K562 (cell line): ENCODE measurements around the gene LRRC74B. TPM values are rescaled to one million over a fixed set of nuclear protein-coding genes. Genes with fewer than 3 reads are reported as not detected.

ENCODE experiments used
- BRF1 ChIP-seq: IDR thresholded peaks from 3 replicates; pipeline ENCODE4 v1.6.1; 2011; ENCODE audit warnings: borderline replicate concordance, mild to moderate bottlenecking; ENCODE audit not compliant: insufficient read length; ENCODE audit errors: extremely low read depth
- CBX3 ChIP-seq, 2 experiments: IDR thresholded peaks; 1 replicate in 1 of 2; 2 replicates in 1 of 2; pipeline ENCODE4 v1.6.1; 2012; ENCODE audit warnings: inconsistent platforms in 2 of 2, low read length in 2 of 2, borderline replicate concordance in 1 of 2, control low read depth in 1 of 2
- CEBPB ChIP-seq: fragments of 450-650 bp; IDR thresholded peaks from 2 replicates; pipeline ENCODE4 v1.6.1; 2016; ENCODE audit warnings: missing genetic modification characterization, missing compliant biosample characterization
- DIDO1 ChIP-seq: fragments of 450-650 bp; IDR thresholded peaks from 2 replicates; pipeline ENCODE4 v1.6.1; 2016; ENCODE audit warnings: low read depth, missing biosample characterization, missing genetic modification characterization
- GABPB2 ChIP-seq: fragments of 250-450 bp; sonication (Bioruptor Pico); conservative IDR thresholded peaks from 2 replicates; pipeline ENCODE4 v1.5.1; 2021; ENCODE audit warnings: mild to moderate bottlenecking
- GTF2B ChIP-seq: IDR thresholded peaks from 2 replicates; pipeline ENCODE4 v1.6.1; 2011; ENCODE audit not compliant: insufficient read length; ENCODE audit errors: extremely low read depth
- HMGN3 ChIP-seq: IDR thresholded peaks from 2 replicates; pipeline ENCODE4 v1.6.1; 2011; ENCODE audit warnings: borderline replicate concordance, low read depth, mild to moderate bottlenecking, mixed read lengths, low read length; ENCODE audit not compliant: insufficient read length; ENCODE audit errors: extremely low read depth
- HNRNPL ChIP-seq: fragments of 200-400 bp; formaldehyde crosslinking; IDR thresholded peaks from 2 replicates; pipeline ENCODE4 v1.6.1; 2017; ENCODE audit warnings: low read depth, mild to moderate bottlenecking, low read length
- NFRKB ChIP-seq: fragments of 450-650 bp; IDR thresholded peaks from 2 replicates; pipeline ENCODE4 v1.6.1; 2016; ENCODE audit warnings: low read depth
- POLR2H ChIP-seq: IDR thresholded peaks from 2 replicates; pipeline ENCODE4 v1.6.1; 2016; ENCODE audit warnings: missing genetic modification characterization, low read depth, mild to moderate bottlenecking, control low read depth, missing compliant biosample characterization, moderate library complexity
- POU5F1 ChIP-seq: fragments of 150-350 bp; IDR thresholded peaks from 2 replicates; pipeline ENCODE4 v1.6.1; 2014; ENCODE audit warnings: borderline replicate concordance, low read length, low read depth, mild to moderate bottlenecking; ENCODE audit not compliant: partially characterized antibody
- RBM25 ChIP-seq: fragments of 200-400 bp; formaldehyde crosslinking; IDR thresholded peaks from 2 replicates; pipeline ENCODE4 v1.6.1; 2018; ENCODE audit warnings: low read length, low read depth, moderate library complexity; ENCODE audit not compliant: severe bottlenecking
- SREBF1 ChIP-seq: fragments of 150-350 bp; IDR thresholded peaks from 2 replicates; pipeline ENCODE4 v1.6.1; 2014; ENCODE audit warnings: antibody characterized with exemption, low read depth, low read length, borderline replicate concordance
- TCF7 ChIP-seq: sonication (generic); IDR thresholded peaks from 2 replicates; pipeline ENCODE4 v1.6.1; 2016; ENCODE audit warnings: antibody characterized with exemption, borderline replicate concordance
- TFE3 ChIP-seq: fragments of 450-650 bp; formaldehyde crosslinking; IDR thresholded peaks from 2 replicates; pipeline ENCODE4 v1.4.0; 2020; ENCODE audit warnings: mild to moderate bottlenecking, mixed read lengths
- THRAP3 ChIP-seq: fragments of 450-650 bp; IDR thresholded peaks from 2 replicates; pipeline ENCODE4 v1.6.1; 2016; ENCODE audit warnings: mild to moderate bottlenecking, inconsistent platforms, borderline replicate concordance
- TRIM24 ChIP-seq, 2 experiments: fragments of 450-650 bp; IDR thresholded peaks; 2 replicates each; pipeline ENCODE4 v1.6.1; 2016
- ZFP1 ChIP-seq: fragments of 450-650 bp; formaldehyde crosslinking; IDR thresholded peaks from 2 replicates; pipeline ENCODE4 v1.4.0; 2020; ENCODE audit warnings: mild to moderate bottlenecking, mixed read lengths
- ZNF23 ChIP-seq: fragments of 250-450 bp; sonication (Bioruptor Pico); IDR thresholded peaks from 2 replicates; pipeline ENCODE4 v1.4.0; 2020; ENCODE audit warnings: mild to moderate bottlenecking
- ZNF408 ChIP-seq: fragments of 250-450 bp; sonication (Bioruptor Pico); IDR thresholded peaks from 2 replicates; pipeline ENCODE4 v1.4.0; 2020; ENCODE audit warnings: low read depth, mild to moderate bottlenecking, moderate library complexity
- ZNF436 ChIP-seq: fragments of 250-450, 450-650 bp; sonication (Bioruptor Pico); formaldehyde crosslinking; IDR thresholded peaks from 2 replicates; pipeline ENCODE4 v1.7.0; 2020; ENCODE audit warnings: mild to moderate bottlenecking
- ZSCAN29 ChIP-seq: fragments of 450-650 bp; IDR thresholded peaks from 2 replicates; pipeline ENCODE4 v1.6.1; 2017
- ZSCAN32 ChIP-seq: fragments of 450-650 bp; formaldehyde crosslinking; IDR thresholded peaks from 2 replicates; pipeline ENCODE4 v1.4.0; 2020; ENCODE audit warnings: mild to moderate bottlenecking, moderate library complexity
- polyA plus RNA-seq, 8 experiments: library from polyadenylated mRNA; depleted of rRNA in 4 of 8; stranded (reverse) in 5 of 8; unstranded in 3 of 8; fragments of >200 nt; fragmentation: Nextera tagmentation in 2 of 8; fragmentation: Illumina TruSeq in 1 of 8; extraction: Ambion mirVana in 2 of 8; extraction: Trizol in 1 of 8; gene quantifications; 2 replicates each; pipeline versions ENCODE4 v1.2.1 to v1.2.3, GENCODE V29; 2011 to 2014; ENCODE audit warnings: inconsistent platforms in 1 of 8, missing spikeins in 1 of 8
- total RNA-seq, 7 experiments: library from RNA; depleted of rRNA in 6 of 7; stranded (reverse); fragments of >200 nt in 6 of 7; fragmentation: Illumina TruSeq in 2 of 7; extraction: Trizol in 2 of 7; gene quantifications; 2 replicates each; pipeline versions ENCODE4 v1.2.1 to v1.2.3, GENCODE V29; 2011 to 2021; ENCODE audit warnings: low replicate concordance in 1 of 7
- TF ChIP-seq, protein P1 (sequence below): sonication (generic); formaldehyde crosslinking; IDR thresholded peaks from 2 replicates; pipeline ENCODE4 v1.8.1; 2023; ENCODE audit warnings: mild to moderate bottlenecking, missing genetic modification reagents
- TF ChIP-seq, protein P2 (sequence below): sonication (generic); formaldehyde crosslinking; IDR thresholded peaks from 2 replicates; pipeline ENCODE4 v1.8.0; 2022; ENCODE audit warnings: missing genetic modification reagents, mild to moderate bottlenecking, moderate library complexity, borderline replicate concordance

The LRRC74B gene
- total and polyA plus RNA-seq, 9 of the 15 experiments (the other 6 are each of a cell fraction or from before 2014, with no cell fraction given): not detected

GRCh38 chr22:21014726-21015465 lies 30.9 kb upstream of the LRRC74B start, which contains the start of gene P2RX6 (continued):
- TF ChIP-seq ZNF408 (CRISPR knock-in tag) (no peak), ZNF436 (CRISPR knock-in tag) (no peak), POU5F1 (no peak), BRF1 (no peak), ZSCAN29 (no peak), CBX3 (IDR thresholded peaks at IDR 0.05; ENCODE audit: borderline replicate concordance in 1 of 2, low read length in 2 of 2) (peak in 1 of 2 experiments; percentile 55; a peak in 1 of 3 replicates), GTF2B (no peak), GABPB2 (CRISPR knock-in tag) (no peak; the same call in 1 of the 2 replicates), TCF7 (no peak), HMGN3 (no peak), TFE3 (CRISPR knock-in tag) (no peak; the same call in 1 of the 2 replicates), ZSCAN32 (no peak; the same call in 1 of the 2 replicates), ZNF23 (CRISPR knock-in tag) (no peak), CEBPB (tag) (peak; percentile 20; the same call in 1 of the 2 replicates), HNRNPL (peak; percentile 92; the same call in 1 of the 2 replicates), ZFP1 (no peak), THRAP3 (no peak), SREBF1 (no peak; the same call in 1 of the 2 replicates), RBM25 (no peak), POLR2H (tag) (no peak), TRIM24 (IDR thresholded peaks at IDR 0.05) (no peak), DIDO1 (tag) (no peak; the same call in 1 of the 2 replicates), NFRKB (no peak)
- TF ChIP-seq, protein P1, sequence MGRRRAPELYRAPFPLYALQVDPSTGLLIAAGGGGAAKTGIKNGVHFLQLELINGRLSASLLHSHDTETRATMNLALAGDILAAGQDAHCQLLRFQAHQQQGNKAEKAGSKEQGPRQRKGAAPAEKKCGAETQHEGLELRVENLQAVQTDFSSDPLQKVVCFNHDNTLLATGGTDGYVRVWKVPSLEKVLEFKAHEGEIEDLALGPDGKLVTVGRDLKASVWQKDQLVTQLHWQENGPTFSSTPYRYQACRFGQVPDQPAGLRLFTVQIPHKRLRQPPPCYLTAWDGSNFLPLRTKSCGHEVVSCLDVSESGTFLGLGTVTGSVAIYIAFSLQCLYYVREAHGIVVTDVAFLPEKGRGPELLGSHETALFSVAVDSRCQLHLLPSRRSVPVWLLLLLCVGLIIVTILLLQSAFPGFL (CRISPR knock-in tag): no peak
- TF ChIP-seq, protein P2, sequence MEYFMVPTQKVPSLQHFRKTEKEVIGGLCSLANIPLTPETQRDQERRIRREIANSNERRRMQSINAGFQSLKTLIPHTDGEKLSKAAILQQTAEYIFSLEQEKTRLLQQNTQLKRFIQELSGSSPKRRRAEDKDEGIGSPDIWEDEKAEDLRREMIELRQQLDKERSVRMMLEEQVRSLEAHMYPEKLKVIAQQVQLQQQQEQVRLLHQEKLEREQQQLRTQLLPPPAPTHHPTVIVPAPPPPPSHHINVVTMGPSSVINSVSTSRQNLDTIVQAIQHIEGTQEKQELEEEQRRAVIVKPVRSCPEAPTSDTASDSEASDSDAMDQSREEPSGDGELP (CRISPR knock-in tag): no peak
